GM23248 (cell line): ENCODE data around the gene SF3A2. TPM values are rescaled to one million over a fixed set of nuclear protein-coding genes. Genes with fewer than 3 reads are reported as not detected.
A peak's percentile ranks its signal among the peaks of the same experiment; 100 is the strongest.

Experiments used
- DNase-seq: peaks from one replicate; pipeline ENCODE4 v3.0.0-alpha.2; 2015
- H2AFZ ChIP-seq: fragments of 200-600 bp; sonication (generic); 2 replicates; pipeline ENCODE4 v1.6.1; 2016; ENCODE audit warnings: antibody characterized with exemption
- H3F3A ChIP-seq: fragments of 200-600 bp; sonication (generic); 2 replicates; pipeline ENCODE4 v1.6.1; 2016; ENCODE audit warnings: mild to moderate bottlenecking, antibody characterized with exemption, mixed run types; ENCODE audit not compliant: insufficient read depth
- H3K27ac ChIP-seq: fragments of 200-600 bp; sonication (generic); 2 replicates; pipeline ENCODE4 v1.5.1; 2016; ENCODE audit warnings: mild to moderate bottlenecking
- H3K27me3 ChIP-seq: fragments of 200-600 bp; sonication (generic); replicated peaks from 2 replicates; pipeline ENCODE4 v1.6.1; 2016; ENCODE audit warnings: mild to moderate bottlenecking; ENCODE audit not compliant: insufficient read depth
- H3K36me3 ChIP-seq: fragments of 200-600 bp; sonication (generic); 2 replicates; pipeline ENCODE4 v1.6.1; 2016; ENCODE audit warnings: low read depth, mild to moderate bottlenecking
- H3K4me1 ChIP-seq: fragments of 200-600 bp; sonication (generic); 2 replicates; pipeline ENCODE4 v1.6.1; 2016; ENCODE audit warnings: mild to moderate bottlenecking; ENCODE audit not compliant: insufficient read depth
- H3K4me2 ChIP-seq: fragments of 200-600 bp; sonication (generic); one replicate; pipeline ENCODE4 v1.6.1; 2016; ENCODE audit warnings: mild to moderate bottlenecking; ENCODE audit not compliant: unreplicated experiment
- H3K4me3 ChIP-seq: fragments of 200-600 bp; sonication (generic); 2 replicates; pipeline ENCODE4 v1.5.1; 2016; ENCODE audit warnings: mild to moderate bottlenecking
- H3K79me2 ChIP-seq: fragments of 200-600 bp; sonication (generic); 2 replicates; pipeline ENCODE4 v1.6.1; 2016; ENCODE audit warnings: mild to moderate bottlenecking; ENCODE audit not compliant: insufficient read depth
- H3K9ac ChIP-seq: fragments of 200-600 bp; sonication (generic); 2 replicates; pipeline ENCODE4 v1.6.1; 2016; ENCODE audit warnings: mild to moderate bottlenecking
- H3K9me2 ChIP-seq: fragments of 200-600 bp; sonication (generic); 2 replicates; pipeline ENCODE4 v1.6.1; 2016; ENCODE audit warnings: mixed run types, mild to moderate bottlenecking, moderate library complexity; ENCODE audit not compliant: insufficient read depth
- H3K9me3 ChIP-seq: fragments of 200-600 bp; sonication (generic); one replicate; pipeline ENCODE4 v1.6.1; 2017; ENCODE audit warnings: low read depth
- H4K20me1 ChIP-seq: fragments of 200-600 bp; sonication (generic); 2 replicates; pipeline ENCODE4 v1.6.0; 2016; ENCODE audit not compliant: insufficient read depth
- EZH2 ChIP-seq: fragments of 200-600 bp; sonication (generic); IDR thresholded peaks from 2 replicates; pipeline ENCODE4 v1.6.1; 2018; ENCODE audit warnings: antibody characterized with exemption, mild to moderate bottlenecking; ENCODE audit not compliant: insufficient read depth, poor library complexity, severe bottlenecking
- EZH2phosphoT487 ChIP-seq: fragments of 200-600 bp; sonication (generic); IDR thresholded peaks from 2 replicates; pipeline ENCODE4 v1.6.1; 2018; ENCODE audit warnings: antibody characterized with exemption, moderate library complexity, mild to moderate bottlenecking, low read depth; ENCODE audit not compliant: insufficient read depth
- WGBS, 2 experiments: methylation state at CpG; one replicate each; pipeline ENCODE4 v1.1.6; 2015 to 2017; ENCODE audit warnings: low lambda C conversion rate in 2 of 2, low coverage in 1 of 2; ENCODE audit errors: missing lambda C conversion rate in 2 of 2; 5-methylcytosine and 5-hydroxymethylcytosine counted together
- in situ Hi-C: fragments of 300-500 bp; cut with MboI; formaldehyde crosslinking; loops from 2 replicates; pipeline ENCODE4 v1.15.0; 2020
- polyA plus RNA-seq: library from polyadenylated mRNA; unstranded; fragments of >200 nt; fragmentation: Nextera tagmentation; extraction: Ambion mirVana; gene quantifications from 2 replicates; pipeline ENCODE4 v1.2.1, GENCODE V29; 2016
- total RNA-seq: library from RNA; depleted of rRNA; stranded (reverse); fragments of >200 nt; shearing (Covaris generic); gene quantifications from 2 replicates; pipeline ENCODE4 v1.2.3, GENCODE V29; 2014

Gene SF3A2
- total and polyA plus RNA-seq, 2 experiments from 2014 or later = 16.8 to 26.7 TPM

DNA sequence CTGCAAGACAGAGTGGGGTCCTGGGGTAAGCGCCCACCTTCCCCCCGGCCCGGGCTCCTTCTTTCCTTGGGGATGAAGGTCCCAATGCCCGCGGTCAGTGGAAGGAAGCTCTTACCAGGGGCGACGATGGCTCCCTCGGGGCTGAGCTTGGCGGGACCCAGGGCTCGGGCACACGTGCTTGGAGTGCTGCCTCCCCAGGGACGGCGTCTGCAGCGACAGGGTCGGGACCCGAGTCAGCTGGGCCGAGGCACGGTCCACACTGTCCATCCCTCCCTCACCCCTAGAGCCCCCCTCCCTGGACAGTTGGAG is 16.1 kb downstream of the SF3A2 start:
- H3K4me2 ChIP-seq = no peak overlapping the region
- no peaks in the 10 kb centered on the region for H4K20me1 ChIP-seq
- H3K9ac ChIP-seq = no peak overlapping the region
- no peaks in the 10 kb centered on the region for H3K4me1 ChIP-seq
- H3K79me2 ChIP-seq = no peaks in the 10 kb centered on the region
- H3K9me3 ChIP-seq = no peaks in the 10 kb centered on the region
- WGBS, 2 experiments = 6 to 11% methylated on average over 18 of the region's 18 CpGs
- no peak overlapping the region for H2AFZ ChIP-seq
- DNase-seq = no peak
- H3K4me3 ChIP-seq = no peak overlapping the region
- H3K27me3 ChIP-seq = peaks cover 26% of the 10 kb centered on the region
- H3K27ac ChIP-seq = no peak overlapping the region
- H3K36me3 ChIP-seq = no peaks in the 10 kb centered on the region
- in situ Hi-C loops = no loop called here
- no peaks in the 10 kb centered on the region for H3K9me2 ChIP-seq
- H3F3A ChIP-seq = no peaks in the 10 kb centered on the region
- peak; percentile 36 for TF ChIP-seq EZH2
- TF ChIP-seq EZH2phosphoT487 = 0 out of 2 replicates have a peak, but pooled peaks have one; percentile 6

- in situ Hi-C loops = no loop called here
Observed at GRCh38 chr19:2253106-2254063, 16.8 kb downstream of the SF3A2 start.

DNA sequence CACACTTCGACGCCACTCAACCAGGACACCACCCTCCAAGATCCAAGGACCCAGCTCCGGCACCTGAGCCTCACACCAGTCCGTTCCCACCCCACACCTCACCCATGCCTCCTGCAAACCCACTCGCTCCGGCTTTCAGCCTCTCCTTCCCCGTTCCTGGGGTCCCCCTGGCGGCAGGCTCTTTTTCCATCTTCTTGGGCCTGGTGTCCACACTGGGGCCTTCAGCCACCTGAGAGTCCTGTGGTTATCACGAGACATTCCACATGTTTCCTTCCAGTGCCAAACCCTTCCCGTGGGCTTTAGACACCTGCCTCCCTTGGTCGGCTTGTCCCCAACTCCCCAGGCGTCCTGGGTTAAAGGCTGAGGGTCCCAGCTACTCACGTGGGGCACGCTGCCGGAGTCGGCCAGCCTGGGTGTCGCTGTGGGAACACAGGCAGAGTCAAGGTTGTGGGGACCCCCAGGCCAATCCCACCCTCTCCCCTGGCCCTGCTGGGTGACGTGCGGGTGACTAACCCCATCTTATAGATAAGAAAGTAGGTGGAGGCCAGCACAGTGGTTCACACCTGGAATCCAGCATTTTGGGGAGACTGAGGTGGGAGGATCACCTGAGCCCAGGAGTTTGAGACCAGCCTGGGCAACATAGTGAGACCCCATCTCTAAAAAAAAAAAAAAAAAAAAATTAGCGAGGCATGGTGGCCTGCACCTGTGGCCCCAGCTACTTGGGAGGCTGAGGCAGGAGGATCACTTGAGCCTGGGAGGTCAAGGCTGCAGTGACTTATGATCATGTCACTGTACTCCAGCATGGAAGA is 17.6 kb downstream of the SF3A2 start:
- peak; percentile 28 for DNase-seq
- Histone ChIP-seq H2AFZ (no peak overlapping the region), H3K27ac (no peak overlapping the region), H4K20me1 (no peaks in the 10 kb centered on the region), H3F3A (no peaks in the 10 kb centered on the region), H3K79me2 (no peaks in the 10 kb centered on the region), H3K9me3 (no peaks in the 10 kb centered on the region), H3K9ac (no peak overlapping the region), H3K4me2 (no peak overlapping the region), H3K36me3 (no peaks in the 10 kb centered on the region), H3K4me1 (no peaks in the 10 kb centered on the region), H3K9me2 (no peaks in the 10 kb centered on the region), H3K4me3 (no peak overlapping the region), H3K27me3 (peaks cover 26% of the 10 kb centered on the region)
- no peak for TF ChIP-seq EZH2
- TF ChIP-seq EZH2phosphoT487 = no peak
- 74 to 79% methylated on average over 20 of the region's 20 CpGs for WGBS, 2 experiments
- in situ Hi-C loops = no loop called here

More at GRCh38 chr19:2253106-2254063, 16.8 kb downstream of the SF3A2 start:
- H3K4me2 ChIP-seq = peak overlapping the region; percentile 35
- no peak overlapping the region for H3K9ac ChIP-seq
- no peaks in the 10 kb centered on the region for H3K4me1 ChIP-seq
- 0 out of 2 replicates have a peak, but pooled peaks have one; percentile 12 for TF ChIP-seq EZH2phosphoT487
- no peak for TF ChIP-seq EZH2
- peaks cover 26% of the 10 kb centered on the region for H3K27me3 ChIP-seq
- H3K4me3 ChIP-seq = no peak overlapping the region
- no peaks in the 10 kb centered on the region for H3K9me2 ChIP-seq
- H3K36me3 ChIP-seq = no peaks in the 10 kb centered on the region
- H4K20me1 ChIP-seq = no peaks in the 10 kb centered on the region
- DNase-seq = no peak
- H3K27ac ChIP-seq = no peak overlapping the region
- H2AFZ ChIP-seq = no peak overlapping the region
- WGBS, 2 experiments = 13 to 14% methylated on average over 55 to 69 of the region's 77 CpGs
- H3F3A ChIP-seq = no peaks in the 10 kb centered on the region
- no peaks in the 10 kb centered on the region for H3K79me2 ChIP-seq
- no peaks in the 10 kb centered on the region for H3K9me3 ChIP-seq

- DNase-seq = no peak
- WGBS, 2 experiments = 78 to 83% methylated on average over 16 of the region's 16 CpGs
- no peaks in the 10 kb centered on the region for H3K79me2 ChIP-seq
- no peaks in the 10 kb centered on the region for H4K20me1 ChIP-seq
- H3K27me3 ChIP-seq = peaks cover 21% of the 10 kb centered on the region
- no peak overlapping the region for H3K4me3 ChIP-seq
- no peak overlapping the region for H3K4me2 ChIP-seq
- in situ Hi-C loops = no loop called here
- no peaks in the 10 kb centered on the region for H3K9me2 ChIP-seq
- H3K27ac ChIP-seq = no peak overlapping the region
- no peak overlapping the region for H2AFZ ChIP-seq
- no peaks in the 10 kb centered on the region for H3K4me1 ChIP-seq
- H3F3A ChIP-seq = no peaks in the 10 kb centered on the region
- no peaks in the 10 kb centered on the region for H3K9me3 ChIP-seq
- H3K9ac ChIP-seq = no peak overlapping the region
- H3K36me3 ChIP-seq = no peaks in the 10 kb centered on the region
- no peak for TF ChIP-seq EZH2
- TF ChIP-seq EZH2phosphoT487 = no peak
Observed at GRCh38 chr19:2255112-2255845, 18.7 kb downstream of the SF3A2 start.
